Left lung (tissue), 10 donors: ENCODE results near the gene TRMT112. TPM values are rescaled to one million over a fixed set of nuclear protein-coding genes. Genes with fewer than 3 reads are reported as not detected.

ENCODE experiments used
- ATAC-seq: fragments of 200-7000 bp; cut with Tn5 transposase; one replicate; pipeline ENCODE4 v1.9.1; 2020; ENCODE audit warnings: moderate library complexity
- DNase-seq, 4 donors: peaks; one replicate each; pipeline ENCODE4 v3.0.0-alpha.2; 2013 to 2020
- H3K27ac ChIP-seq, 2 donors: fragments of 200-600 bp; sonication (generic) in 1 of 2; one replicate each; pipeline versions ENCODE4 v1.5.0 to v1.8.0; 2020 to 2021
- H3K27me3 ChIP-seq, 2 donors: fragments of 200-600 bp; sonication (generic) in 1 of 2; one replicate each; pipeline versions ENCODE4 v1.5.0 to v1.8.0; 2020 to 2021
- H3K36me3 ChIP-seq, 2 donors: fragments of 200-600 bp; sonication (generic) in 1 of 2; one replicate each; pipeline versions ENCODE4 v1.5.0 to v1.8.0; 2020 to 2021
- H3K4me1 ChIP-seq, 2 donors: fragments of 200-600 bp; one replicate each; pipeline ENCODE4 v1.8.0; 2021
- H3K4me3 ChIP-seq, 2 donors: fragments of 200-600 bp; sonication (generic) in 1 of 2; one replicate each; pipeline versions ENCODE4 v1.5.0 to v1.8.0; 2020 to 2021; ENCODE audit warnings: mild to moderate bottlenecking in 1 of 2
- H3K9me3 ChIP-seq, 2 donors: fragments of 200-600 bp; sonication (generic) in 1 of 2; one replicate each; pipeline versions ENCODE4 v1.5.0 to v1.8.0; 2020 to 2021
- intact Hi-C, 2 donors: fragments of 100-400 bp; cut with DNase I; formaldehyde crosslinking; loops; one replicate each; pipeline versions ENCODE4 v1.11.2 to v1.14.2; 2022
- polyA plus RNA-seq, 6 donors: library from polyadenylated mRNA; unstranded; fragments of 120-200 nt; gene quantifications; one replicate each; pipeline ENCODE4 v1.2.1, GENCODE V29; 2013; ENCODE audit not compliant: insufficient read length in 6 of 6
- total RNA-seq, 2 donors: library from RNA; stranded (reverse); fragmentation: NEBNext Ultra II Directional; extraction: Animal tissue kit (Norgen Biotek cat#: 25700); gene quantifications; one replicate each; pipeline ENCODE4 v1.2.1, GENCODE V29; 2021
- TF ChIP-seq, protein P1 (sequence below), 2 donors: fragments of 200-600 bp; sonication (generic) in 1 of 2; IDR thresholded peaks; one replicate each; pipeline versions ENCODE4 v1.5.0 to v1.8.0; 2021; ENCODE audit warnings: antibody characterized with exemption in 2 of 2
- donor health status: DM: no; HTN: yes; CAD: no.
- donor health status: DM: no; HTN: no; CAD: no.

The TRMT112 gene
- total and polyA plus RNA-seq, 8 donors: 178 to 252 (median 219) TPM

DNA sequence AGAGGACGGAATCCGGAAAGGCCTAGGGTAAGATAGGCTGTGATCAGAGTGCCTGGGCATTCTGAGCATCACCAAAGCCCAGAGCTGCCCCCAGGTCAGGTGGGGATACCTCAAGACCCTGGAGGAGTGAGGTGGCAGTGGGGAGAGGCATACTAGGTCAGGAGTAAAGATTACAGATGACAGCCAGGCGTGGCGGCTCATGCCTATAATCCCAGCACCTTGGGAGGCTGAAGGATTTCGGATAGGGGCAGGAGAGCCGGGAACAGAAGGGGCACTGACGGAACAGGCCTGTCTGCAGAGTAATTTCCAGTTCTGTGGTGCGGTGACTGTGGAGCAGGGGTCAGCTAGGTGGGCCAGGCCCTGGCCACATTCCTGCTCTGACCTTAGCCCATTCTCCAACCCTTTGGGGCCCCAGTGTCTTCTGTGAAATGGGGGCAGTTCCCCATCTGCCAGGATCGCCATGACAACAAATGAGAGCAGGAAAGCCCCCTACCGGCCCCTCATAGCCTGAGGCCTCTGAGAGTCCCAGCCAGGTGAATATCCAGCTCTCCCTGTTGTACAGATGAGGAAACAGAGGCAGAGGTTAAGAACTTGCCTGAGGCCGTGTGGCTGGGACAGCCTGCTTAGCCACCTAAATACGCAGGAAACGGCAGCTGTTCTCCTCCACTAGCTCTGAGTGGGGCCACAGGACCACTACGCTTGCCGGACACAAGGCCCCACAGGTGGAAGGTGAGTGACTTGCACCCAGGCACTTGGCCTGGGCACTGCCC lies 42.1 kb downstream of the TRMT112 start:
- TF ChIP-seq, protein P1, sequence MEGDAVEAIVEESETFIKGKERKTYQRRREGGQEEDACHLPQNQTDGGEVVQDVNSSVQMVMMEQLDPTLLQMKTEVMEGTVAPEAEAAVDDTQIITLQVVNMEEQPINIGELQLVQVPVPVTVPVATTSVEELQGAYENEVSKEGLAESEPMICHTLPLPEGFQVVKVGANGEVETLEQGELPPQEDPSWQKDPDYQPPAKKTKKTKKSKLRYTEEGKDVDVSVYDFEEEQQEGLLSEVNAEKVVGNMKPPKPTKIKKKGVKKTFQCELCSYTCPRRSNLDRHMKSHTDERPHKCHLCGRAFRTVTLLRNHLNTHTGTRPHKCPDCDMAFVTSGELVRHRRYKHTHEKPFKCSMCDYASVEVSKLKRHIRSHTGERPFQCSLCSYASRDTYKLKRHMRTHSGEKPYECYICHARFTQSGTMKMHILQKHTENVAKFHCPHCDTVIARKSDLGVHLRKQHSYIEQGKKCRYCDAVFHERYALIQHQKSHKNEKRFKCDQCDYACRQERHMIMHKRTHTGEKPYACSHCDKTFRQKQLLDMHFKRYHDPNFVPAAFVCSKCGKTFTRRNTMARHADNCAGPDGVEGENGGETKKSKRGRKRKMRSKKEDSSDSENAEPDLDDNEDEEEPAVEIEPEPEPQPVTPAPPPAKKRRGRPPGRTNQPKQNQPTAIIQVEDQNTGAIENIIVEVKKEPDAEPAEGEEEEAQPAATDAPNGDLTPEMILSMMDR (IDR thresholded peaks at IDR 0.05): no peak
- H3K27ac ChIP-seq: no peak overlapping the region
- H3K27me3 ChIP-seq: no peaks in the 10 kb centered on the region
- no peak for ATAC-seq
- H3K9me3 ChIP-seq: no peaks in the 10 kb centered on the region
- no peak for DNase-seq
- peaks cover 5 to 19% of the 10 kb centered on the region in 2 donors for H3K4me1 ChIP-seq
- H3K36me3 ChIP-seq: peaks cover 0 to 42% of the 10 kb centered on the region in 2 donors
- no peak overlapping the region for H3K4me3 ChIP-seq
- intact Hi-C loops: no loop called here

DNA sequence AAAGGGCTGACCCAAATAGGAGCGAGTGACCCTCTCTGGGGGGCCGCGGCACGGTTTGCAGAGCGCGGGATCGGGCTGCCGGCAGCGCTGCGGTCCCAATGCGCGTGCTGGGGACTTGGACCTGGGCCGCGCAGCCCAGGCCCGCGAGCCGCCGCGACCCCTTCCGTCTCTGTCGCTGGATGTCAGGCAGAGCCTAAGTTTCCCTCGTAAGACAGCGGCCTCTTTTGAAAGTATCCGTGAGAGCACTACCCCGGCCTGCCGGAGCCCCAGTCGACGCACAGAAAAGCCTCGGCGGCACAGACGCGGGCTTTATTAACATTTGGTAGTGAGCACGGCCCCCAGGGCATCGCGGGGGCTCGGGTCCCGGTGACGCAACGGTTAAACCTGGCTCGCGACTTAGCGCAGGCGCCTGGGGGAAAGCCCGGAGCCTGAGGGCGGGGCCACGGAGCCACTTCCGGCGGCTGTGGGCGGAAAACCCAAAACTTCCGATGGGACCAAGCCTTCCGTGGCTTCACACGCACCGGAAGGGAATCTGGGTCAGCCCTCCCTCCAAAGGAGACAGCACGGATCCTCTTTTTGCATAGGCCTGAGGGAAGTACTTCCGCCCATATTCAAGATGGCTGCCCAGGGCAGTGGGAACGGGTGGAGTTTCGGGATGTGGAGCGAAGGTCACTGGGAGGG lies 47.7 kb downstream of the TRMT112 start:
- intact Hi-C loops: no loop called here
- Histone ChIP-seq H3K27ac (peak overlapping the region; percentile 97 to 100), H3K9me3 (no peaks in the 10 kb centered on the region), H3K4me3 (peak overlapping the region; percentile 71 to 81), H3K36me3 (peaks cover 0 to 27% of the 10 kb centered on the region in 2 donors), H3K4me1 (peaks cover 13 to 44% of the 10 kb centered on the region in 2 donors), H3K27me3 (no peaks in the 10 kb centered on the region)
- TF ChIP-seq, protein P1 (IDR thresholded peaks at IDR 0.05): no peak
- ATAC-seq (peak; percentile 84), DNase-seq (peak; percentile 98 to 100 (median 98))

DNA sequence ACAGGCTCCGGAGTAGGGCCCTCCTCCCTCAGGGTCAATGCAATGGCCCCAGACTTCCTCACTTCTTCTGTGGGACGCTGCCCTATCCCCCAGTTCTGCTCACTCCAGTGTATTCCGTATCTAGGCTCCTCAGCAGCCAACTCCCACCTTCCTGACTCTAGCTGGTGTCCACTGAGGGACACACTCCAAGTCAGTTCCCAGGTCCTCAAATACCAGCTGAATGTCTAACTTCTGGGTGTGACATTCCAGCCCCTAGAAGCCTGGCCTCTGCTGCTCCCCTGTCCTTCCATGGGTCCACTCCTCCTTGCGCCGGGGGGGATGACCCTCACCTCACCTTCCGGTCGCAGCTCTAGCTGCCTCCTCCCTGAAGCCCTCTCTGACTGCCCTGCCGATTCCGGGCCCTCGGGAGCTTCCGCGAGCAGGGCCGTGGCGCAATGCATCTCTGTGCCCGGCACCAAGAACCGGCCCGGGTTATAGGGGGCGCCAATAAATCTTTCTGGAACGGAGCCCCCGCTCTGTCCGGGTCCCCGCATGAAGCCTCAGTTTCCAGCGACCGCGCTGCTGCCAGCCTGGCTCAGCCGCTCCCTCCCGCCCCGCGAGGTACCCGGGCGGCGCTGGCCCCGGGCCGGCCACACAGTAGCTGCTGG lies 48.3 kb downstream of the TRMT112 start:
- TF ChIP-seq, protein P1 (IDR thresholded peaks at IDR 0.05): no peak
- Histone ChIP-seq H3K27me3 (no peaks in the 10 kb centered on the region), H3K36me3 (peaks cover 0 to 34% of the 10 kb centered on the region in 2 donors), H3K27ac (peak overlapping the region; percentile 97 to 100), H3K4me3 (peak overlapping the region; percentile 71 to 81), H3K4me1 (peaks cover 13 to 44% of the 10 kb centered on the region in 2 donors), H3K9me3 (no peaks in the 10 kb centered on the region)
- ATAC-seq (peak; percentile 14), DNase-seq (peak in 3 of 4 donors; percentile 30 to 90 (median 79))
- intact Hi-C loops: no loop called here

DNA sequence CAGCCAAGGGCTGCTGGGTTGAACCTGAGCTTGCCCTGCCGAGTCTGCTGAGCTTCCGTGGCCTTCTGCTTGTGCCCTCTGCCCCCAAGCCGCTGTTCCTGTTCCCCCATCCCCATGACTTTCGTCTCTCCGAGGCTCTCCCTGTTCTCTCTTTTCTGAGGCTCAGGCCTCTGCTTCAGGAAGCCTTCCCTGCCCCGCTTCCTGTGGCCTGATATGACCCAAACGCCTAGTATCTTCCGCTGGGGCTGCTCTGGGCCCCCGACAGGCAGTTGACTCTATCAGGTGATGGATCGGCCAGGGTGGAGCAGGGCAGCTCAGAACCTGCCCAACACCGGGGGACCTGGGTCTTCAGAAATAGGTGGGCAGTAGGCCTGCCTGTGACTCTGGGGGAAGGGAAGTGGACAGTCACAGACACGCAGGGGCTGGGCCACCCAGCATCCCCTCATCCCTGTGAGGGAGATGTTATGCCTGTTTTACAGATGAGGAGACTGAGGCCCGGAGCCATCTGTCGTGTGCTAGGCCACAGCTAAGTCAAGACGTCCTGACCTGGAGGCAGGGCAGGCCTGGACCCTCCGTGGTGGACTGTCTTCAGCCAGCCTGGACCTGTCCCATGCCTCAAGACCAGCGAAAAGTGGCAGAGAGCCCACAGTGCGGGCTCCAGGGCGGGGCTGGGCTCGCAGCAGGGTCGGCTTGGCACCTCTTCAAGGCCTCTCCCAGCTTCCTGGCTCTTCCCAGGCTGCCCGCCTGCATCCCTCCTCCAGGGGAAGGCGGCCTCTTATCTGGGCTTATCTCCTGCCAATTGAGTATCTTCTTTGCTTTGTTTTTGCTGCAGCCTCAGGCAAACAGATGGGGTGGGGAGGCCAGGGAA lies 49.1 kb downstream of the TRMT112 start:
- Histone ChIP-seq H3K4me3 (peak overlapping the region; percentile 71 to 81), H3K4me1 (peaks cover 13 to 44% of the 10 kb centered on the region in 2 donors), H3K9me3 (no peaks in the 10 kb centered on the region), H3K27me3 (no peaks in the 10 kb centered on the region), H3K27ac (peak overlapping the region; percentile 97 to 100), H3K36me3 (peaks cover 0 to 42% of the 10 kb centered on the region in 2 donors)
- TF ChIP-seq, protein P1 (IDR thresholded peaks at IDR 0.05): no peak
- peak in 3 of 4 donors; percentile 61 to 82 (median 66) for DNase-seq
- no peak for ATAC-seq
- intact Hi-C loops: no loop called here
